ENCODE results near the gene ATP2A2.
"Not testable (repeated sequence)": the region's sequence is repeated elsewhere in the genome, so short reads cannot be mapped to it uniquely, and the experiment has no call there.

The ATP2A2 gene

DNA sequence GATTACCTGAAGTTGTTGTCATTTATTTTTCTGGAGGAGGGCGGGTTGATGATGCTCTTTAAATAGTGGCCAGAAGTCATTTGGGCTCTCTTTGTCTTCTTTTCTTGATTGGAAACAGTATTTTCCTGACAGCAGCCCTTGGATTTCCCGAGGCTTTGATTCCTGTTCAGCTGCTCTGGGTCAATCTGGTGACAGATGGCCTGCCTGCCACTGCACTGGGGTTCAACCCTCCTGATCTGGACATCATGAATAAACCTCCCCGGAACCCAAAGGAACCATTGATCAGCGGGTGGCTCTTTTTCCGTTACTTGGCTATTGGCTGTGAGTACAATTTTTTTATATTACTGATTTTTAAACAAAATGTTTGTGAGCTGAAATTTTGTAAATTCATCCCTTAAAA is 62.1 kb downstream of the ATP2A2 start:
- DNase-seq (ENCODE audit: low read depth in 2 of 2), result no peak

- no peak for DNase-seq (ENCODE audit: low read depth in 2 of 2)
Observed at GRCh38 chr12:110343736-110344555, 62.9 kb downstream of the ATP2A2 start.

GRCh38 chr12:110344657-110345056 is 63.6 kb downstream of the ATP2A2 start:
- DNase-seq (ENCODE audit: low read depth in 2 of 2), result no peak

DNA sequence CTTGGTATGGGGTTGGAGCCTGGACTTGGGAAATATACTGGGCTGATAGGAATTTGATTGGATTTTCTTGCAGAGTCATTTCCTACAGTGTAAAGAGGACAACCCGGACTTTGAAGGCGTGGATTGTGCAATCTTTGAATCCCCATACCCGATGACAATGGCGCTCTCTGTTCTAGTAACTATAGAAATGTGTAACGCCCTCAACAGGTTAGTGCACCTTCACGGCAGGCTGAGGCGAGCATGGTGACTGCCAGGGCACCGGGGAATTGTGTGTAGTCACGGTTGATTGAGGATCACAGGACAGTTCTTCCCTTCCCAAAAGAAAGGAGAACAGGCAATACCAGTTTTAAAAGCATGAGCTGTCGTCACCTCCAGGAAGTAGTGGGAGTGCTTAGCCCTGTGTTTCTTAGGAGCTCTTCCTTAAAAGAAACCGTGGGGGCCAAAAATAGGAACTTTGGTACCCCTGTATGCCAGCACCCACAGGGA is 64.2 kb downstream of the ATP2A2 start:
- no peak for DNase-seq (ENCODE audit: low read depth in 2 of 2)

- no peak for DNase-seq (ENCODE audit: low read depth in 2 of 2)
Observed at GRCh38 chr12:110345963-110346362, 64.9 kb downstream of the ATP2A2 start.

GRCh38 chr12:110347767-110348166 is 66.7 kb downstream of the ATP2A2 start:
- no peak for DNase-seq (ENCODE audit: low read depth in 2 of 2)

GRCh38 chr12:110348431-110349059 is 67.5 kb downstream of the ATP2A2 start:
- no peak for DNase-seq (ENCODE audit: low read depth in 2 of 2)

DNA sequence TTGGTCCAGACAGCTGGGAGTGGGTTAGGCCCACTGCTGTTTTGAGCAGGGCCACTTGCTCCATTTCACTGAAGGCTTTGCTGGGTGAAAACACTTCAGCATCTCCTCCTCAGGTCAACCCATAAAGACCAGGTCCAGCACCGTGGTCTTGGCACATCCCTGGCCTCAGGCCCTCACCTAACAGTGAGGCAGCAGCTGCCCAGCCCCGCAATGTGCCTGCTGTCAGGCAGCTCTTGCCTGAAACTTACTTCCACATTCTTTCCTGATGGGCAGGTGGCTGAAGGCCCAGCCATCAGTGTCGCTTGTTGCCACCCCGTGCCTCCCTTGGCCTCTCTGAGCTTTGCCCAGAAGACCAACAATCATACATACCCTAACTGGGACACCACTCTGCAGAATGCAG is 68.0 kb downstream of the ATP2A2 start:
- no peak for DNase-seq (ENCODE audit: low read depth in 2 of 2)

DNA sequence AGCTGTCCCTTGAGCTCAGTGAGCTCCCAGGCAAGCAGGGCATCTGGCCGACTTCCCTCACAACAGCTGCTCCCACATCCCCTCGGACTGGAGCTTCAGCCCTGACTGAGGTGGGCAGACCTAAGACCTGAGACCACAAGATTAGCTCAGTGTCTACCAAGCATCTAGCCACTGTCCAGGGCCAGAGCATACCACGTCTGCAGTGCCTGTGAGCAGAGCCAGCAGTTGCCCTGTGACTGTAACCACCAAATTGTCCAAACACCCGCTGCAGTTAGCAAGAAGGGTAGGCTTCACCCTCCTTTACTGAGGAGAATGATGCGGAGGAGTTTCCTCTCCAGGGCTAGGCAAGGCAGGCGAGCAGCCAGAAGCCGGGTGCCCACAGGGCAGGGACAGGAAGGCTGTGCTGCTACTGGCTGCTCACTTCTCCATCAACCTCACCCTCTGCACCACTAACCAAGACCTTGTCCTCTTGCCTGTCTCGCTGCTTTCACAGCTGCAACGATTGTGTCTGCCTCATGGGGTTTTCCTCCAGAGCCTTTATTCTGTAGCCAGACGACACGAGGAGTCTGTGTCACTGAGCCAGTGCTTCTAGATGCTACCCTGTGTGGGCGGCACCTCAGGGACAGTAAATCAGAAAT is 68.6 kb downstream of the ATP2A2 start:
- DNase-seq (ENCODE audit: low read depth in 2 of 2), result peak; percentile 8 to 10

- DNase-seq (ENCODE audit: low read depth in 2 of 2), result no peak
Observed at GRCh38 chr12:110351119-110351518, 70.1 kb downstream of the ATP2A2 start.

GRCh38 chr12:110352401-110352800 is 71.4 kb downstream of the ATP2A2 start:
- DNase-seq (ENCODE audit: low read depth in 2 of 2), result no peak

- DNase-seq (ENCODE audit: low read depth in 2 of 2), result no peak
Observed at GRCh38 chr12:110353211-110353965, 72.3 kb downstream of the ATP2A2 start.

GRCh38 chr12:110354172-110354780 is 73.2 kb downstream of the ATP2A2 start:
- DNase-seq (ENCODE audit: low read depth in 2 of 2), result no peak

- DNase-seq (ENCODE audit: low read depth in 2 of 2), result no peak
Observed at GRCh38 chr12:110355073-110355472, 74.0 kb downstream of the ATP2A2 start.

DNA sequence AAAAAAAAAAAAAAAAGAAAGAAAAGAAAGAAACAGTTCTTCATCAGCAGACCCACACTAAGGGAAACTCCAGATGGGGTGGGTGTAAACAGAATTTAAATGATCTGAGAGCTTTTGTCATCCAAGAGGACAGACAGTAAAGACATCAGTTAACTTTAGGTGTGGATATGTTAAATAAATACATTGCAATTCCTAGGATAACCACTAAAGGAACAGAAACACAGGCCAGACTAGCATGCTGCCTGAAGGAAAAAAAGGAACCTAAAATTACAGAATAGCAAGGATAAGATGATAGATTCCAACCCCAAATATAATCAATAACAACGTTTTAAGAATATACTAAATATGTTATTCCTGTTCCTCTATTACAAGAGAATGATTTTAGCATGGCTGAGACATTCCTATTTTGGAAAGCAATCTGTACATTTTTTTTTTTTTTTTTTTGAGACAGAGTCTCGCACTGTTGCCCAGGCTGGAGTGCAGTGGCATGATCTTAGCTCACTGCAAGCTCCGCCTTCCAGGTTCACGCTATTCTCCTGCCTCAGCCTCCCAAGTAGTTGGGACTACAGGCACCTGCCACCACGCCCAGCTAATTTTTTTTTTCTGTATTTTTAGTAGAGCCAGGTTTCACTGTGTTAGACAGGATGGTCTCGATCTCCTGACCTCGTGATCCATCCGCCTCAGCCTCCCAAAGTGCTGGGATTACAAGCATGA is 77.5 kb downstream of the ATP2A2 start:
- DNase-seq (ENCODE audit: low read depth in 2 of 2), result not testable (repeated sequence)

- DNase-seq (ENCODE audit: low read depth in 2 of 2), result no peak
Observed at GRCh38 chr12:110361216-110361615, 80.2 kb downstream of the ATP2A2 start.

DNA sequence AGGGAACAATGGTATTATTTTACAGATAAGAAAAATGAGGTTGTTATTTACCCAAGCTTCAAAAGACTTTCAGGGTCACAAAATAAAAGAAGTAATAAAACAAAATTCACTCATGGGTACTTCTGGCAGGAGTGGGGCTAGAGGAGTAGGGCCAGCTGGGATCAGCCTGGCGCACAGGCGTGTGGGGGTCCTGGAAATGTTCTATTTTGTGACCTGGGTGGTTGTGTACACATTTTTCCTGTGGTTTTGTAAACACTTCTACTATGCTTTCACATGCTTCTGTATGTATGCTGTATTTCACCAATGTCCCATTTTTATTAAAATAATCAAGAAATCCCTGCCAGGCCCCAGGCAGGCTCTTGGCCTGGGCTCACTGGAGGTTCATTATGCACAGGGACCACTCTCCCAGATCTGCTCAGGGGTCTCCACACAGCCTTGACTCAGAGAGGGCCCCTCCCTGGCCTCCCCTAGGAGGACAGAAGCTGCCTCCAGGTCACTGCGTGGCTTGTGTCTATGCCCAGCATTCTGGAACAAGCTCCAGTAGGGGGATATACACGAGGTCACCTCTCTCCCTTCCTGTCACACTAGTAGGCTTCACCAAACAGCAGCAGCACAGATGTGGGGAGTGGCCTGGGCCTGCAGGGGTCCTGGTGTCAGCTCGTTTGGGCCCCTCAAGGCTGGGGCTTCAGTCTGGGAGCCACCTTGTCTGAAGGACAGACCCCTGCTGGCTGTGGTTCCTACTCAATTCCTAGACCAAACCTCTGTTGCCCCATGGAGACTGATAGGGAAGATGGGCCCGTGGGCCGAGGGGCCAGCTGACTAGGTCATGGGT is 84.7 kb downstream of the ATP2A2 start:
- no peak for DNase-seq (ENCODE audit: low read depth in 2 of 2)

DNA sequence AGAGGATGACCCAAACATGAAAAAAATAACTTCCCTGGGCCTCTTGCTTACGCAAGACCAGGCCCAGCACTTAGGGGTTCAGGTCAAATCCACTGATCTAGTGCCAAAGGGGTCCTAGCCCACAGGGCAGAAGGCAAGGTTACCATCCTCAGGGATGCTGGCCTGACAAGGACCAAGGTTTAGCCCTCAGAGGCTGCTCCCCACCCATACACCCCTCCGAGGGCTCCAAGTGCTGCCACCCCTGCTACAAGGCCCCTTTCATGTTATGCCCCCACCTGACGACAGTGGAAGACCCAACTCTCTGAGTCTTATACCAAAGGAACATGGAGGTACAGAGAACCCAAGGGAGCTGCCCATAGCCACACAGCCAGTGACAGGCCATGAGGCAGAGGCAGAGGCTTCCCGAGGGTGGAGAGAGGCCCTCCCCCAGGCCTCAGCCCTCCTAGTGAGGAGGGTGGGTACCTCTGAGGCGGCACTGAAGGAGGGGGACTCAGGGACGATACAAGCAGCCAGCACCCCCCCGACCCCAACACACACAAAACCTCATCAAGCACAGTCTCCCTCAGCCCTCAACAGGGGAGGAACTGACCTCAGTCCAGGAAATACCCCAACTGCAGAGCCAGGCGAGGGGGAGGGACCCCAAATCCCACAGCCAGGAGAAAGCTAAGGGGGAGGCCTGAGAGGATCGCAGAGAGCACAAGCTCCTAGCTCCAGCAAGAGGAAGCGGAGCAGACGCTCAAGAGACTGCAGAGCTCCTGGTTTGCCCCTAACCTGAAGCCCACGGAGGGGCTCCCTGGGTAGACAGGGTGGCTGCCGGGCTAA is 85.5 kb downstream of the ATP2A2 start:
- DNase-seq (ENCODE audit: low read depth in 2 of 2), result no peak
